HG03432 (cell line): ENCODE results near the gene WNT7A.

Source experiments
- ATAC-seq: cut with Tn5 transposase; IDR thresholded peaks from one replicate; pipeline ENCODE4 v1.9.1; 2021; ENCODE audit warnings: mild to moderate bottlenecking, moderate library complexity; ENCODE audit not compliant: unreplicated experiment

Gene WNT7A

GRCh38 chr3:13831386-13831996 is 48.4 kb downstream of the WNT7A start:
- no peak for ATAC-seq

- no peak for ATAC-seq
These were observed 50.6 kb downstream of the WNT7A start for GRCh38 chr3:13829311-13829710.

GRCh38 chr3:13828501-13829265 is 51.2 kb downstream of the WNT7A start:
- ATAC-seq: no peak

- ATAC-seq: no peak
These were observed 52.2 kb downstream of the WNT7A start for GRCh38 chr3:13827699-13828098.

DNA sequence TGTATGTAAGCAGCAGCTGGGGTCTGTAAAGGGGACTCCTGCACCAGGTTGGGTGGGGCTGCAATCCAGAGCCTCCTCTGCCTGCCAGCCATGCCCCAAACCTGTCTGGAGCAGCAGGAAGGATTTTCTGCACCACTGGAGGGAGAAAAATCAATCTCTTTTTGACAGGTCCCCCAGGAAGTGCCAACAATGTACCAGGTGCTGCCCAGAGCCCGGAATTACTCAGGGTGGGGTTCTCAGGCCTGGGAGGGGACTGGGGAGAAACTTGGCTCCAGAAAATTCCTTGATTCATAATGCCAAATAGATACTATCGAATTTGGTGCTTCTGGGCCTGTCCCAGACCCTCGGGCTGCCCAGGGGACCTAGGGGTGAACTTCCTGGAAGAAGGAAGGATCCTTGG is 52.6 kb downstream of the WNT7A start:
- ATAC-seq: no peak

DNA sequence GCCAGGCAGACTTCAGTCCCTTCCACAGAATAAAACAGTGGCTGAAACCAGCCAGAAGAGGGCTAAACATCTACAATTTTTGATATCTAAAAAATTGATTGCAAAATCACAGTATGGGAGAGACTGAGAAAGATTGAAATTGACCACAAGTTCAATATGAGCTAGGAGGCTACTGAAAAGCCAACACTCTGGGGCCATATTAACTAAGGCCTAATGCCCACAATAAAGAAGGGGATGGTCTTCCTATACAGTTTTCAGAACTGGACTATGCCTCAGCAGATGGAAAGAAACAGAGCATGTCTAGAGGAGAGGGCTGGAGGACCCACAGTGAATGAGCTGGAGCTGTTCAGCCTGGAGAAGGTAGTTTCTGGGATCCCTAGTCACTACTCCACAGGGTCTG is 53.2 kb downstream of the WNT7A start:
- ATAC-seq: no peak

DNA sequence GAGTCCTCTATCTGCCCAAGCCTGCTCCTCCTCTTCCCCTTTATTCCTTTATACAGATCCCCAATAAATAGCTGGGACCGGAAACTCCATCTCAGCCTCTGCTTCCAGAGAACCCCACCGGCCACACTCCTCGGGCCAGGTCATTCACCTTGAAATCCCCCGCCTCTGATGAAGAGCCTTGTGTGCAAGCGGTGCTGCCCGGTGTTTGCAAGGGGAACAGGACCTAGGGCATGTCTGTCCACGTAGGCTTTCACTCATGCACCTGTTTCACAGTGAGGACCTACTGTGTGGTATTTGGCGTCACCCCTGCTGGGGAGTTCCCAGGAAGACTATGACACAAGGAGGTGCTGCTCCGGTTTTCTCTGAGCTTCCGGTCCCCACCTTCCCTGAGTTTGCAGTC is 54.0 kb downstream of the WNT7A start:
- no peak for ATAC-seq

DNA sequence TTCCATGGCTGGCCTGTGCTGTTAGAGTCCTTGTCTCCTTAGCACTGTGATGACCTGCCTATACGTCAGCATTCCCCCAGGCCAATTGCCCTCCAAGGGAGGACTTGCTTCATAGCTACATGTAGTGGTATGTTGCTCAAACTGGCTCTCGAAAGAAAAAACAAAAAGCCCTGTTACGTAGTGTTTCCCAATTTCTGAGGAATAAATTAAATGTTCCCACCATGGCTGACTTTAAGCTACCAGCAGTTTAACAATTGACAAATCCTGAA is 54.6 kb downstream of the WNT7A start:
- no peak for ATAC-seq

DNA sequence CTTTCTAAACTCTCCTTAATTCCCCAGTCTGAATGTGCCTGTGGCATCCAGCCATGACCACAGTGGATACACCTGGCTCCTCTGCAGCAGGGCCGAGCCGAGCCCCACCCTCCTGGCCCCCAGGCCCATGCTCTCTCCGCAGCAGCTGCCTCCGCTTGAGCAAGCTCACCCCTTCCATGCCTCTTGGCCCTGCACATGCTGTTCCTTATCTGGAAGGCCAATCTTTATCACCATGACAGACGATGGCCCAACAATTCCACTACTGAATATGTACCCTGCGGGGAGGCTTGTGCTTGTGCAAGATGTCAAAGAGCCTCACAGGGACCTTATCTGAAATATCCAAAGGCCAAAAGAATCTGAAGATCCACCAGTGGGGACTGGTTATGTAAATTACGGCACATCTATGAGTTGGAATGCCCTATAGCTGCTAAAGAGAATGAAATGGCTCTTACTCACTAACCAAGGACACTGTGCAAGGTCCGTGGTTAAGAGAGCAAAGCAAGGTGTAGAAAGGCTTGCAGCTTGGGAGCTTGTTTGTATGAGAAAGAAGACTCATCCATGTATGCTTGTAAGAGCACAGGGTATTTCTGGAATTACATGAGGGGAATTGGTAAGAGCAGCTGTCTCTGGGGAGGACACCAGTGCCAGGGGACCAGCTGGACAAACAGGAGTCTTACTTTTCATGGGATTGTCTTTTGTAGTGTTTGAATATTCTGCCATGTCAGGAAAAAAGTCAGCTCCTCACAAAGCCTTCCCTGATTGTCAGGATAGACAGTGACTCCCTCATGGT is 55.2 kb downstream of the WNT7A start:
- no peak for ATAC-seq

DNA sequence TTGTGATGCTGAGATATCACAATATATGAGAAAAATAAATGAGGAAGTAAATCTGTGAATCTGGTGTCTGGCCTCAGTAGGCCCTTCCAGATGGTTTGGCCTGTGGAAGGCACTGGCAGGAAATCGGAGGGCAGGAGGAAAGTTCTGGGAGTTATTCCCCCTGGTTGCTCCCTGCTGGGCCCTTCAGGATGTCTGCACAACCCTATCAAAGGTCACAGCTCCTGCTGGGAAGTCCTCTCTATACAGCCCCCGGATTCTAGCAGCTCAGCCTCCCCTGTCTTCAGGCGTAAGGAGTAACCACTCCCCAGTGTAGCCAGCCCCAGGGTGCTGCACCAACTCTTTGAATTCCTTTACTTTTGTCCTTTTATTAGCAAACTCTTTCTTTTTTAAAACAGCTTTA is 56.2 kb downstream of the WNT7A start:
- ATAC-seq: no peak

DNA sequence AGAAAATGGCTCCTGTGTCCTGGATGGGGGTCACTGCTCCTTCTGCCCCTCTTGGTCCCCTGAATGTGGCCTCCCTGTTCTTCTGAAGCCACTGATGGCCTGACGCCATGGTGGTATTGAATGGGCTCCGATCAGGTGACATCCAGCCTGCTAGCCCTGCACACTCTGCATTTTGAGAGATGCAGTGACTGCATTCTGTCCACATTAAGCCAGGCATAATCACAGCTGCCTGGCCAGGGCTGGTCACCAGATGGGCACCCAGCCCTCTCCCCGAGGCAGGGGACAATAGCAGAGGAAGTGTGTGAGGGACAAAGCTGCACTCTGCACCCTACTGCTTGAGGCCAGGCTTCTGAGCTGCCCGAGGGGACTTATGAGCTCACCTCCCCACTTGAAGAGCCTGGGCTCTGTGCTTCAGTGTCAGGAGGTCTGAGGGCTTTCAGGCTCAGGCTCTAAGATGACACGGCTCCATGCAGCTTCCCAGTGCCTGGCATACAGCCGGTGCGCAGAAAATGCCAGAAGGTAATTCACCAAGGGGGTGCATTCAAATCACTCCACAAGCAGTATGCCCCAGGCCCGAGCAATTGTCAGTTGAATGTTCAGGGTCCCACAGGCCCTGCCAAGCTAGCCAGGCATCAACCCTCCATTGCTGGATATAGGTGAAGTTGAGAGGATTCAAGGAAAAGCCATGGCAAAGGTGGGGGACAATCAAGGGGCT is 56.8 kb downstream of the WNT7A start:
- no peak for ATAC-seq

DNA sequence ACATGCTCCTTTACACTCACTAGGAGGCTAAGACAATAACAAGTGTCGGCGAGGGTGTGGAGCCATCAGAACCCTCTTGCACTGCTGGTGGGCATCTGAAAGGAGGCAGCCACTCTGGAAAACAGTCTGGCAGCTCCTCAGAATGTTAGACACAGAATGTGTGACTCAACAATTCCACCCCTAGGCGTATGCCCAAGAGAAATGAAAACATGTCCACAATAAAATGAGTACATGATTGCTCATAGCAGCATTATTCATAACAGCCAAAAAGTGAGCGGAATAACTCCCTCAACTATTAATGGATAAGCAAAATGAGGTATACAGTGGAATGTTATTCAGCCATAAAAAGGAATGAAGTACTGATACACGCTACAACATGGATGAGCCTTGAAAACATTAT is 57.8 kb downstream of the WNT7A start:
- no peak for ATAC-seq

GRCh38 chr3:13821126-13821525 is 58.7 kb downstream of the WNT7A start:
- no peak for ATAC-seq

DNA sequence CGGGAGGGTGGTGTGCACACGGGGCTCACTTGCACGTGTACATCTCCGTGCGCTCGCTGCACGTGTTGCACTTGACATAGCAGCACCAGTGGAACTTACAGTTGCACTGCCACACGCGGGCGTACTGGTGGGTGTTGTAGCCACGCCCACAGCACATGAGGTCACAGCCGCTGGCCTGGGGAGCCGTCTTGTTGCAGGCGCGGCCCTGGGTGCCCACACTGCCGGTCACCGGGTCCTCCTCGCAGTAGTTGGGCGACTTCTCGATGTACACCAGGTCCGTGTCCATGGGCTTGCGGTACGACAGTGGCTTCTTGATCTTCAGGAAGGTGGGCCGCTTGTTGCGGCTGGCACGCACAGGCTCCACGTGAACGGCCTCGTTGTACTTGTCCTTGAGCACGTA is 61.0 kb downstream of the WNT7A start:
- no peak for ATAC-seq

- no peak for ATAC-seq
These were observed 64.7 kb downstream of the WNT7A start for GRCh38 chr3:13815088-13815683.

- ATAC-seq: no peak
These were observed 67.8 kb downstream of the WNT7A start for GRCh38 chr3:13812034-13812471.

- ATAC-seq: no peak
These were observed 68.3 kb downstream of the WNT7A start for GRCh38 chr3:13811614-13812013.

DNA sequence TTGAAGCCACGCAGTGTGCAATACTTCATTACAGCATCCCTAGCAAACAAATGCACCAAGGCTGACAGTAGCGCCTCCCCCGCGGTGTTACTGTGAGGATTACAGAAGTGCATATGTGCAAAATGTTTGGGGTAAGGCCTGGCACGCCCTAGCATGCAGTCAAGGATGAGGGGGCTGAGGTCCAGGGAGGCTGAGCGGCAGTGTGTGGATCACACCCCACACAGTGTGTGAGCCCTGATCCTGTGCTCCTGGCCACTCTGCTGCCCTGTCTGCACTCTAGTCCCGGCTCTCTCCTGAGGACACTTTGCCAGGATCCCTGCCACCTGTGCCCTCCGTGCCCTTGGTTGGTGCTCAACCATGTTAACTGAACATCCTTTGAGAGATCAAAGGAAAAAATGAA is 71.3 kb downstream of the WNT7A start:
- ATAC-seq: no peak

DNA sequence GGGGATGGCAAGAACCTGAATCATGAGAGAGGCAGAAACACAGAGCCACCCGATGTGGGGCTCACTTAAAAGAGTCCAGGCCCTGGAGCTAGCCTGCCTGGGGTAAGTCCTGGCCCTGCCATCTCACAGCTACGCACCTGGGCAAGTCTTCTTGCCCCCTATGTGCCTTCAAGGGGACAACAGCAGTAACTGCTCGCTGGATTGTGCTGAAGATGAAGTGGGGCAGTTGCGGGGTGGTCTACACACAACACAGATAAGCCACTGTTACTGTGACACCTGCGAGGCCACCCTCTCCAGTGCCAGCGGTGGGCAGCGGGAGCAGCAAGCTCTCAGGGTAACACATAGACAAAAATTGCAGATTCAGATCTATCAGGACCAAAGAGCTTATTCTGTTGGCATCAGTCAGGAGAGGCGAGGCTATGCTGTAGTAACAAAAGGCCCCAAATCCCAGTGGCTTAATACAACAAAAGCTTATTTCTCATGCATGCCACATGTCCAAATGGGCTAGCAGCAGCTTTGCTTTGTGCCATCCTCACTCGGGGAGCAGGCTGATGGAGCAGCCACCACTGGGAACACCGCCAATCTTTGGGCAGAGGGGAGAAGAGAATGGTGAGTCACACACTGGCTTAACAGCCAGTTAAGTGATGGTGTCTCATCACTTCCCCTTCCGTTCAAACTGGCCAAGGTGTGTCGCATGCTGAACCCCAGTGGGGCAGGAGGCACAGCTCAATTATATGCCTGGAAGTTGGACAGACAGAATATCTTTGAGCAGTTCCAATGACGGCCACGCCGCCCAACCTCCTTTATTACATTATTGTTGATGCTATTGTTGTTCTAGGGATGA is 78.3 kb downstream of the WNT7A start:
- ATAC-seq: no peak

DNA sequence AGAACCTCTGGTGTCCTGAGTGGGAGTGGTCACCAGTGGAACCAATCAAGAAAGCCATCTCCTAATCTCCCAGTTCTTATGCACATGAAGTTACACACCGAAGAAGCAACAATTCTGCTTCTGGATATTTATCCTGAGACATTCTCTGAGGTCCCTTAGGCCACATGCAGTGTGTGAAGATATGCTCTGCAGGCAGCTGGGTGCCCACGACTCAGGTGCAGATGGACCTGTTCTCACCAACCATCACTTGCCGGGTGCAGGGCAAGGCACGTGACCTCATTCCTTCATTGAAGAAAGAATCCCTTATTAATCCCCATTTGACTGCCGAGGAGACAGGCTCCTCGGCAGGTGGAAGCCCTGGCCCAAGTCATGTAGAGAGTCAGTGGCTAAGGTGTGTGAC is 79.8 kb downstream of the WNT7A start:
- ATAC-seq: no peak
